WTC11 (cell line): ENCODE data around the gene ZNF699.

ENCODE experiments used
- CTCF ChIP-seq: fragments of 200-600 bp; IDR thresholded peaks from 2 replicates; pipeline ENCODE4 v1.8.0; 2022; ENCODE audit warnings: antibody characterized with exemption
- MAX ChIP-seq: sonication (generic); formaldehyde crosslinking; IDR thresholded peaks from 2 replicates; pipeline ENCODE4 v1.8.0; 2022; ENCODE audit warnings: mild to moderate bottlenecking, missing genetic modification reagents
- TEAD4 ChIP-seq: sonication (generic); formaldehyde crosslinking; IDR thresholded peaks from 2 replicates; pipeline ENCODE4 v1.8.0; 2022; ENCODE audit warnings: mild to moderate bottlenecking, missing genetic modification reagents
- ZNF121 ChIP-seq: sonication (generic); formaldehyde crosslinking; IDR thresholded peaks from 2 replicates; pipeline ENCODE4 v1.8.0; 2023; ENCODE audit warnings: missing genetic modification reagents
- ZNF263 ChIP-seq: sonication (generic); formaldehyde crosslinking; IDR thresholded peaks from 2 replicates; pipeline ENCODE4 v1.8.1; 2022; ENCODE audit warnings: low read depth, mild to moderate bottlenecking, moderate library complexity, missing genetic modification reagents
- ZNF416 ChIP-seq: fragments of 250-450 bp; sonication (Bioruptor Pico); IDR thresholded peaks from 2 replicates; pipeline ENCODE4 v1.9.0; 2021; ENCODE audit warnings: mild to moderate bottlenecking, inconsistent platforms

DNA sequence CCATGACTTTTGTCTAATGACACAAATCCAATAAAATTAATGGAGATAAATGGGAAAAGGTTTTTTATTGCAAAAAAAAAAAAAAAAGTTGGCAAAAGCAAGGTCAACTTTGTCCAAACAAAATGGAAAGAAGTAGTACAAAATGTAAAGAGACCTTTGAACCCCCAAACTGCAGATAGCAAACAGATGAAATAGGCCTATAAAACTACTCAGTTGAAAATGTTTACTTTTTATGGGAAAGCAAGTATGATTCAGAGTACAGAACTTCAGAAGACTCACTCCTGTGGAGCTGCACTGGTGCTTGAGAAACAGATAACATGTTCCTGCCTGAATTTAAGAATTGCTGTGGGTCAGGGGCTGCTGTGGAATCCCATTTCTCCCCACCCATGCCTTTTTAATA, 43.4 kb upstream of the ZNF699 start:
- no peak for TF ChIP-seq MAX
- no peak for TF ChIP-seq CTCF
- no peak for TF ChIP-seq ZNF263 (CRISPR knock-in tag)
- TF ChIP-seq ZNF416 (CRISPR knock-in tag): no peak
- TF ChIP-seq ZNF121 (CRISPR knock-in tag): no peak
- no peak for TF ChIP-seq TEAD4 (CRISPR knock-in tag)
